ENCODE data around the gene UBE2O. TPM values are rescaled to one million over a fixed set of nuclear protein-coding genes. Genes with fewer than 3 reads are reported as not detected.

The UBE2O gene
- polyA plus RNA-seq, 1 experiment, result 14.2 TPM

DNA sequence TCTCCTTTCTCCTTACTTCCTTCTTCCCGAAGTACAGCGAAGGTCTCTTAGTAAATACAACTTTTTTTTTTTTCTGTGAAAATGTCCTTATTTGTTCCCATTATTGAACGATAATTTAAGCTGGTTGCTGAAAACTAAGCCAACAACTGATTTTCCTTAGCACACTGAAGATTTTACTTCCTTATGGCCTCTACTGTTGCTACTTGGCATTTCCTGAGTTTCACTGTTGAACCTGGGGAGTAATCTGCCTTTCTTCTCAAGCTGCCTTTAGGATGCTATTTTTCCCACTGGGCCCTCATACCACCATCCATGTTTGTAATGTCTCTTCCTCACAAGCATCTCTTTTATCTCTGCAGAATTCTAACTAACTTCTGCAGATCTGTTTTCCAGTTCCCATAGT is 26.1 kb downstream of the UBE2O start:
- Histone ChIP-seq H3K4me3 (ENCODE audit: low read depth, low read length) (no peak overlapping the region), H3K27me3 (ENCODE audit: control insufficient read depth, insufficient read depth, low read length) (no peaks in the 10 kb centered on the region), H3K9me3 (ENCODE audit: control insufficient read depth, insufficient read depth, low read length) (no peaks in the 10 kb centered on the region), H3K27ac (ENCODE audit: low read depth, low read length) (no peak overlapping the region)
- TF ChIP-seq CTCF (IDR thresholded peaks at IDR 0.05; ENCODE audit: low read depth, low read length), result no peak
- no peak for DNase-seq (ENCODE audit: low read depth, low spot score)
- CTCF ChIA-PET, result interaction anchor here (0.8 to 1.6 kb wide), 2 partner anchors 80 to 266 kb away, joined by 3 to 4 read pairs; no protein-coding TSS in a partner anchor
- POLR2A ChIA-PET, result interaction anchor here (0.6 to 1.1 kb wide), 2 partner anchors 20 to 102 kb away, joined by 3 to 5 read pairs; no protein-coding TSS in a partner anchor

GRCh38 chr17:76422860-76423259 is 30.1 kb downstream of the UBE2O start:
- ChIA-PET POLR2A (no interaction called here), CTCF (no interaction called here)
- DNase-seq (ENCODE audit: low read depth, low spot score), result no peak
- TF ChIP-seq CTCF (IDR thresholded peaks at IDR 0.05; ENCODE audit: low read depth, low read length), result no peak
- no peaks in the 10 kb centered on the region; the same call in 1 of the 2 replicates for H3K9me3 ChIP-seq (ENCODE audit: control insufficient read depth, insufficient read depth, low read length)
- no peaks in the 10 kb centered on the region for H3K27me3 ChIP-seq (ENCODE audit: control insufficient read depth, insufficient read depth, low read length)
- H3K27ac ChIP-seq (ENCODE audit: low read depth, low read length), result no peak overlapping the region
- H3K4me3 ChIP-seq (ENCODE audit: low read depth, low read length), result no peak overlapping the region

GRCh38 chr17:76422406-76422805 is 30.5 kb downstream of the UBE2O start:
- Histone ChIP-seq H3K4me3 (ENCODE audit: low read depth, low read length) (no peak overlapping the region), H3K27ac (ENCODE audit: low read depth, low read length) (no peak overlapping the region), H3K27me3 (ENCODE audit: control insufficient read depth, insufficient read depth, low read length) (no peaks in the 10 kb centered on the region), H3K9me3 (ENCODE audit: control insufficient read depth, insufficient read depth, low read length) (no peaks in the 10 kb centered on the region; the same call in 1 of the 2 replicates)
- no peak for TF ChIP-seq CTCF (IDR thresholded peaks at IDR 0.05; ENCODE audit: low read depth, low read length)
- DNase-seq (ENCODE audit: low read depth, low spot score), result no peak
- ChIA-PET POLR2A (no interaction called here), CTCF (no interaction called here)

GRCh38 chr17:76421044-76421407 is 31.9 kb downstream of the UBE2O start:
- no peaks in the 10 kb centered on the region; the same call in 1 of the 2 replicates for H3K9me3 ChIP-seq (ENCODE audit: control insufficient read depth, insufficient read depth, low read length)
- no peak for TF ChIP-seq CTCF (IDR thresholded peaks at IDR 0.05; ENCODE audit: low read depth, low read length)
- no peaks in the 10 kb centered on the region for H3K27me3 ChIP-seq (ENCODE audit: control insufficient read depth, insufficient read depth, low read length)
- ChIA-PET POLR2A (no interaction called here), CTCF (interaction anchor here (0.8 to 1.8 kb wide), 2 partner anchors 23 to 37 kb away, joined by 4 to 6 read pairs; no protein-coding TSS in a partner anchor)
- H3K27ac ChIP-seq (ENCODE audit: low read depth, low read length), result peak overlapping the region; percentile 21
- DNase-seq (ENCODE audit: low read depth, low spot score), result no peak
- no peak overlapping the region for H3K4me3 ChIP-seq (ENCODE audit: low read depth, low read length)

GRCh38 chr17:76420356-76421043 is 32.5 kb downstream of the UBE2O start:
- Histone ChIP-seq H3K4me3 (ENCODE audit: low read depth, low read length) (no peak overlapping the region), H3K27me3 (ENCODE audit: control insufficient read depth, insufficient read depth, low read length) (no peaks in the 10 kb centered on the region), H3K27ac (ENCODE audit: low read depth, low read length) (peak overlapping the region; percentile 21), H3K9me3 (ENCODE audit: control insufficient read depth, insufficient read depth, low read length) (no peaks in the 10 kb centered on the region; the same call in 1 of the 2 replicates)
- DNase-seq (ENCODE audit: low read depth, low spot score), result no peak
- ChIA-PET CTCF (interaction anchor here (1.8 kb wide), 1 partner anchor 23 kb away, joined by 6 read pairs; no protein-coding TSS in a partner anchor), POLR2A (no interaction called here)
- TF ChIP-seq CTCF (IDR thresholded peaks at IDR 0.05; ENCODE audit: low read depth, low read length), result no peak

All from AG04450 (cell line).